ENCODE measurements around the gene ICAM4.

- TF ChIP-seq CTCF (IDR thresholded peaks at IDR 0.05; ENCODE audit: low read depth, low read length, poor library complexity, severe bottlenecking) = no peak
- no peak for TF ChIP-seq EZH2phosphoT487 (IDR thresholded peaks at IDR 0.05; ENCODE audit: borderline replicate concordance, low read length)
Observed at GRCh38 chr19:10270180-10270615, 16.6 kb upstream of the ICAM4 start.

Measured in DOHH2 (cell line).